H7 (cell line): Measurements from ENCODE around the gene PRKCZ. TPM values are rescaled to one million over a fixed set of nuclear protein-coding genes. Genes with fewer than 3 reads are reported as not detected.

Experiments
- DNase-seq: peaks from one replicate; pipeline ENCODE4 v3.0.0; 2012
- H3K27me3 ChIP-seq: 2 replicates; pipeline ENCODE4 v1.6.0; 2011; ENCODE audit warnings: mild to moderate bottlenecking, low read length; ENCODE audit not compliant: control insufficient read depth, insufficient read depth
- H3K36me3 ChIP-seq: replicated peaks from 2 replicates; pipeline ENCODE4 v1.5.1; 2011; ENCODE audit warnings: low read length; ENCODE audit not compliant: control insufficient read depth, insufficient read depth
- H3K4me3 ChIP-seq: 2 replicates; pipeline ENCODE4 v1.5.1; 2011; ENCODE audit warnings: low read depth, mild to moderate bottlenecking, control low read depth, low read length, moderate library complexity; ENCODE audit not compliant: insufficient read depth
- total RNA-seq: library from RNA; depleted of rRNA; stranded (reverse); fragments of >200 nt; shearing (Covaris generic); gene quantifications from 2 replicates; pipeline ENCODE4 v1.2.3, GENCODE V29; 2014

The PRKCZ gene
- total RNA-seq, 1 experiment from 2014 or later, result 38.5 TPM

DNA sequence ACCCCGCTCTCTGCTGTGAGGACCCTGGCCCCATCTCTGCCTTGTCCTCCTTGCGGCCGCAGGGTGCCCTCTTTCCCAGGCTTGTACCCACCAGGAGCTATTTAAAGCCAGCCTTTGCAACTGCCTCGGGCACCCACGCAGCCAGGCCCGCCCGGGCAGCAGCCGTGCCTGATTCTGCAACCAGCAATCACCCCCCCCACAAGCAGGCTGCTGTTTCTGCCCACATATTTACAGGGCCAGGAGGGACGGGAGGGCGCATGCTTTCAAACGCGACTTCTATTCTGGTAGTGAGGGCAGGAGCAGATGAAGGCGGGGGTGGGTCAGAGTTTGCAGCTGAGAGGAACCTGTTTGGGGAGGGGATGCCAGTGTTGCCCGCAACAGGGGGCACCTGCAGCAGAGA lies 17.5 kb upstream of the PRKCZ start:
- no peaks in the 10 kb centered on the region for H3K27me3 ChIP-seq
- no peak overlapping the region for H3K4me3 ChIP-seq
- no peak for DNase-seq
- H3K36me3 ChIP-seq, result no peaks in the 10 kb centered on the region

DNA sequence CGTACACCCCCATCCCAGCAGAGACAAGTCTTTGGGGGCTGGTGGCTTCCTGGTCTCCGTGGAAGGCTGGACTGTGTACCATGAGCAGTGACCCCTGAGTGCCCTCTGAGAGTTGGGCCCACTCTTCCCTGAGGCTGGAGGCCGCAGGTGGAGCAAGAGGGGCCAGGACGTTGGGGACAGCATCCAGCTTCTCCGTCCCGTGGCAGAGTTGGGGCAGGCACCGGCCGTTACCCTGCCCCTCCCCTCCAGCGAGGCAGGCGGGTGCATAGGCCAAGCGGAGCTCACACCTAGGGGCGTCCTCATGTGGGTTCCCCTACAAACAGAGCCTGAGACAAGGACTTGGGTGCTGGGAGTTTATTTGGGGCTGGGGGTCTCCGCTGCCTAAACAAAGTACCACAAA lies 17.0 kb upstream of the PRKCZ start:
- Histone ChIP-seq H3K27me3 (no peaks in the 10 kb centered on the region), H3K36me3 (no peaks in the 10 kb centered on the region), H3K4me3 (no peak overlapping the region)
- DNase-seq, result no peak

DNA sequence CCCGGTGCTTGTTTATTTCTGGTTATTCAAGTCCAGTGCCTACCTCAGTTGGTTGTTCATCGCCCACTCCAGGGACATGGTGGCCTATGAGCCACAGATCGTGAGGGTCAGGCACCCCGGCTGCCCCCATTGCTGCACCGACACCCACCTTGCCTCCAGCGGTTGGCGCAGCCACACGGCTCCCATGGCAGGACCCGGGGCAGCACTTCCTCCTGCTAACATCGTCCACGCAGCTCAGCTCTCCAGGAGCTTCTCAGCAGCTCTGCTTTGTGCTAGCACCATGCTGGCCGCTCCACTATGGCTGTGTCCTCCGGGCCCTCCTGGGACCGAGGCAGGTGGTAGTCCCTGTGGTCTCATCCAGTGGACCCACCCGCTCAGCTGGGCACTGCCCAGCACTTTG lies 13.9 kb upstream of the PRKCZ start:
- H3K4me3 ChIP-seq, result no peak overlapping the region
- no peak for DNase-seq

DNA sequence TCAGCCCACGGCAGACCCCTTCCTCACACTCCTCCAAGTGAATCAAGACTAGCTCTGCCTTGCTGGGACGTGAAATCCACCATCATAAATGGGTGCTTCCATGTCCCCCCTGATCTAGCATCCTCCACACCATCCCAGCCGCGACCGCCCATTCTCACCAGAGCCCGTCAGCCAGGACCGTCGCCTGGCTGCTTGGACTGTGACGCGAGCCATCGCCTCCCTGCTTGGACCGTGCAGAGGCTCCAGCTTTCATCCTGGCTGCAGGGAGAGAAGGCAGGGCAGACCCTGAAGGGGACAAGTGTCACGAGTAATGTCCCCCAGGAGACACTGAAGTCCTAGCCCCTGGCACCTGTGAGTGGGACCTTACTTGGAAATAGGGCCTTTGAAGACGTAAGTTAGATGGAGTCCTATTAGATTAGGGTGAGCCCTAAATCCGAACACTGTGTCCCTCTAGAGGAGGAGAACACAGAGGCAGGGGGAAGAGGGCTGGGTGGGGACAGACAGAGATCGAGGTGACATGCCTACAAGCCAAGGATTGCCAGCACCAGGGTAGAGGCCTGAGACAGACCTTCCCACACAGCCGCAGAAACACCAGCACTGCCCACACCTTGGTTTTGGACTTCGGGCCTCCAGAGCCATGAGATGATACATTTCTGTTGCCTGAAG lies 12.8 kb upstream of the PRKCZ start:
- H3K4me3 ChIP-seq, result no peak overlapping the region
- no peaks in the 10 kb centered on the region for H3K36me3 ChIP-seq
- DNase-seq, result no peak
- H3K27me3 ChIP-seq, result no peaks in the 10 kb centered on the region

More for the DNA sequence above, 13.9 kb upstream of the PRKCZ start:
- Histone ChIP-seq H3K36me3 (no peaks in the 10 kb centered on the region), H3K27me3 (no peaks in the 10 kb centered on the region)

DNA sequence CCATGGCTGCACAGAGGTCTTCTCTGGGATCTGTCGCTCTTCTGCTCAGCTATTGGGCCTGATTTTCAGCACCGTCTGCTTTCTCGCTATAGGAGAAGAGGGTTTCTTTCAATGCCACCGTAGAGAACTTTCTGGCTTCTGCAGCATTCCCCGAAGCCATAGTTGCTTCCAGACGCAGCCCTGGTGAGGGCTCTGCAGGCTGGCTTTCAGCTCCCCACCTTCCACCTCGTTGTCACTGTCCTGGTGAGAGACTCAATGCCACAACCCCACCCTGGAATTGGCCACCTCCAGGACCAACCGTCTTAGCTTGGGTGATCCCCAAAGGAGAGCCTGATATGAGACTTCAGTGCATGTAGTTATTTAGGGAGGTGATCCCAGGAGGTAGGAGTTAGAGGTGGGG lies 12.0 kb upstream of the PRKCZ start:
- DNase-seq, result no peak
- Histone ChIP-seq H3K27me3 (no peaks in the 10 kb centered on the region), H3K36me3 (no peaks in the 10 kb centered on the region), H3K4me3 (no peak overlapping the region)

DNA sequence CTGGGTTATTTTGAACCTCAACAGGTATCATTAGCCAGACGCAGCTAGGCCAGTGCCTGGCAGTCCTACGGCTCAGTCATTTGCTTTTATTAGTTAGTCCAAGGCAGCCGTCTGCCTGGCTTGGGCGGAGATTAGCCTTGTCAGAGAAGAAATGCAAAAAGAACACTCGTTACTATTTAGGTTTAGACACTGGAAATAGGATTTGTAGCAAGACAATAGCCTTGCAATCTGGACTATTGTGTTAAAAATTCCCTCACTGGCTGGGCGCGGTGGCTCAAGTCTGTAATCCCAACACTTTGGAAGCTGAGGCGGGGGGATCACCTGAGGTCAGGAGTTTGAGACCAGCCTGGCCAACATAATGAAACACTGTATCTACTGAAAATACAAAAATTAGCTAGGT lies 11.0 kb upstream of the PRKCZ start:
- no peak for DNase-seq
- Histone ChIP-seq H3K4me3 (no peak overlapping the region), H3K27me3 (no peaks in the 10 kb centered on the region), H3K36me3 (no peaks in the 10 kb centered on the region)

DNA sequence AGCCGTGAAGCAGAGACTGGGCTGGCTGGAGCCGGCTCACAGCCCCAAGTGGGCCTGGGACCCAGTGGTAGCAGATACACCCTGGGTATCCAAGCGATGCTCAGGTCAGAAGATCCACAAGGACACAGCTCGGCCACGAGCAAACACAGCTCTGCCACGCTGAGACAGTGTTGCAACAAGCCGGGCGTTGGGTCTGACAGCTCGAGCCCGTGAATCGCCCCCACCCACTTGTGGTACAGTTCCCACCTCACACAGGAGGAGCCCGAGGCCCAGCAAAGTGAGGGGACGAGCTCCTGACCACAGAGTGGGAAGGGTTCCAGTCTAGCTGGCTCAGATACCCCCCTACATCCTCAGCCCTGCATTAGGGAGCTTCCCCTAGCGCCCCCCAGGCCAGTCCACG lies 8.9 kb upstream of the PRKCZ start:
- Histone ChIP-seq H3K4me3 (no peak overlapping the region), H3K36me3 (no peaks in the 10 kb centered on the region), H3K27me3 (peaks cover 2% of the 10 kb centered on the region; the same call in 1 of the 2 replicates)
- no peak for DNase-seq

DNA sequence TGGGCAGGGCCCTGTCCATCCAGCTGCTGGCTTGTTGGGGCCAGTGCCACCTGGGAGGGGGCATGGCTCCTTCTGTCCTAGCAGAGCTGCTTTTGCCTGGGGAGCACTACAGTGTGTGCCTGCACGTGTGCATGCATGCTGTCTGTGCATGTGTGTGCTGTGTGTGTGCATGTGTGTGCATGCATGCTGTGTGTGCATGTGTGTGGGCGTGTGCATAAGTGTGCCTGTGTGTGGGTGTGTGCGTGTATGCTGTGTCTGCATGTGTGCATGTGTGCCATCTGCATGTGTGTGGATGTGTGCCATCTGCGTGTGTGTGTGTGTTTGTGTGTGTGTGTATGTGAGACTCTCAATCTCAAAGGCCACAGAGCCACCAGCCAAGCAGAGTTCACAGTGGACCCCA lies 8.3 kb upstream of the PRKCZ start:
- Histone ChIP-seq H3K27me3 (peaks cover 2% of the 10 kb centered on the region; the same call in 1 of the 2 replicates), H3K36me3 (no peaks in the 10 kb centered on the region), H3K4me3 (no peak overlapping the region)
- no peak for DNase-seq

DNA sequence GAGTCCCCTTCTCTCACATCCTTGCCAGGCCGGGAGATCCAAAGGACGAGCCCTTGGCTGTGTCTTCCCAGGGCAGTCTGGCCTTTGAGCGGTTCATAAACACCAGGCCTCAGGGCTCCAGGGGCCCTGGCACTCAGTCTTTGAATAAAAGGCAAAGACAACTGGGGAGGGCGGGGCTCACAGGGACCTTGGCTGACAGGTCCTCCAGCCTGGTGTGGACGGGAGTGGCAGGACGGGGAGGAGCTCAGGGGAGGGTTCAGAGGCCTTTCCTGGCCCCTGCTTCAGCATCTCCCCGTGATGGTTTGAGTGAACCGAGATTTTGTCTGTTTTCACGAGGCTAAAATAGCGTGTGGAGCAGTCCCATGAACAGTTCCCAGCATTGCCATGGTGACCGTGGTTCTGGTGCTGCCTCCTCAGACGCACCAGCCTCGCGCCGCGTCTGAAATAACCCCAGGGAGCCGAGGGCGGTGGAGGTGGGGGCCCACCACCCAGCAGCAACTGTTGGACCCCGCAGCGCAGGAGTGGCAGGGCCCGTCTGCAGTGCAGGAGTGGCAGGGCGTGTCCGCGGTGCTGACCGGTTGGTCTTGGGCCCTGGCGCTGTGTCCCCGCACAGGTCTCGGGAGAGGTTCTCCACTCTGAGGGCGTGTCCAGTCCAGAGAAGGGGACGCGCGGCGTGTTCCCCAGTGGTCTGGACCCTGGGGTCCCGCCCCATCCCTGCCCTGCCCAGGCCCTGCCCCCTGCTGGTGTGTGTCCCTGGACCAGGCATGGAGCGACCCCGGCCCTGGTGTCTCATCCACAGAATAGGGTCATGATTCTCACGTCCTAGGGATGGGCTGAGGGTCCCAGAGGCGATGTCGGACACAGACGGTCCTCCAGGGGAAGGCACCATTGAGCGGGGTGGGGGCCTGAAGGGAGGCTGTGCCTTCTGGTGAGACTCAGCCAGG lies 7.1 kb upstream of the PRKCZ start:
- Histone ChIP-seq H3K36me3 (no peaks in the 10 kb centered on the region), H3K4me3 (no peak overlapping the region), H3K27me3 (peaks cover 4% of the 10 kb centered on the region; the same call in 1 of the 2 replicates)
- peak; percentile 76 for DNase-seq

DNA sequence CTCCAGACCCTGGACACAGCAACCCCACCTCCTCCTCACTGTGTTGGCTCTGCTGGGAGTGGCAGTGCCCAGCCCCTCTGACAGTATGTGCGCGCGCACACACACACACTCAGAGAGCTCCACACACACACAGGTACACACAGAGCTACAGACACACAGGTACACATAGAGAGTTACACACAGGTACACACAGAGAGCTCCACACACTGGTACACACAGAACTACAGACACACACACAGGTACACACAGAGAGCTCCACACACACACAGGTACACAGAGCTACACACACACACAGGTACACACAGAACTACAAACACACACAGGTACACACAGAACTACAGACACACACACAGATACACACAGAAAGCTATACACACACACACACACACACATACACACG lies 6.3 kb upstream of the PRKCZ start:
- no peaks in the 10 kb centered on the region for H3K36me3 ChIP-seq
- no peak for DNase-seq
- H3K27me3 ChIP-seq, result peaks cover 6% of the 10 kb centered on the region; the same call in 1 of the 2 replicates
- H3K4me3 ChIP-seq, result no peak overlapping the region

DNA sequence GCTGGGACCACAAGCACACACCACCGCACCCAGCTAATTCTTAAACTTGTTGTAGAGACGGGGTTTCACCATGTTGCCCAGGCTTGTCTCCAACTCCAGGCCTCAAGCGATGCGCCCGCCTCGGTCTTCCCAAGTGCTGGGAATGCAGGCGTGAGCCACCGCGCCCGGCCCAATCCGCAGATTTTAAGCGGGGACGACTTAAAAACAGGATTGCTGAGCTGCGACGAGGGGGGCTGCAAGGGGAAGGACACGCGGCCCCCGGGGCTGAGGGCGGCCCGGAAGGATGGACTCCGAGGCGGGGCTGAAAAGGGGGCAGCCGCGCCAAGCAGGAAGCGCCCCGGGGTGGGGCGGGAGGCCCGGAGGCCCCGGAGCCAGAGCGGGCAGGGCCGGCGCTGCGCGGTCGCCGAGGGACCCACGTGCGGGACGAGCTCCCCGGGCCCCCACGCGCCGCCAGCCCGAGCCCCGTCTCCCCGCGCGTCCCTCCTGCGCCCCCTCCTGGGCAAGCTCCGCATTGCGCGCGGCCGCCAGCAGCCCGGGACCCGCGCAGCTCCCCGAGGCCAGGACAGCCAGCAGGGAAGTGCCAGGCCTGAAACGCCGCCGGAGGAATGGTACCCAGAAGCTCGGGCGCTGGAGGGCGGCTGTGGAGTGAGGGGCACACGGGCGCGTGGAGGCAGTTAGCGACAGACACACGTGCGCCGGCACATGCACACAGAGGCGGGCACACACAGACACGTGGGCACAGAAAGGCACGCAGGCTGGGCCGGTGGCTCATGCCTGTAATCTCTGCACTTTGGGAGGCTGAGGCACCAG lies 5.5 kb upstream of the PRKCZ start:
- Histone ChIP-seq H3K27me3 (peaks cover 6% of the 10 kb centered on the region; the same call in 1 of the 2 replicates), H3K4me3 (peak overlapping the region; percentile 29), H3K36me3 (no peaks in the 10 kb centered on the region)
- peak; percentile 97 for DNase-seq

DNA sequence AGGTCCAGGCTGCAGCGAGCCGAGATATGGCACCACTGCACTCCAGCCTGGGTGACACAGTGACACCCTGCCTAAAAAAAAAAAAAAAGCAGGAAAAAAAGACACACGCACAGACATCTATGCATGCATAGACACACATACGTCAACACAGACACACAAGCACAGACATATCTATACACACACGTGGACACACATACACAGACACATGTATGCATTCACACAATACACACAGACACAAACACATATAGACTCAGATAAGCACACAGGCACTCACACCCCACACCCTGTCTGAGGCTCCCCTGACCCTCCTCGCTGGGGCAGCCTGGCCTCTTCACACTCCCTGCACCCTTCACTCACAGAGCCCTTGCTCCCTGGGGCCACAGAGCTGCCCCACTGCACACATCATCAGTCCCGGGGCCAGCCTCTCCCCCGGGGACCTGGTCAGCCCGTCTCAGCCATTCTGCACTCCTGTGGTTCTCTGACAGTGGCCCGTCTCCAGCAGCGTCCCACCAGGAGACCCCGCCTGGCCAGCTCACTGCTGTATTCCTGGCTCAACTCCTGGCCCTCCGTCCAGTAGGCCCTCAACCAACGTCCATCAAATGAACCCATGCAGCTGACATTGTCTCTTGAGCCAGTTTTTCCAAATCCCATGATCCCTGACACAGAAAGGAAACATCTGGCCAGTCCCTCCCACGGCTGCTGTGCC lies 4.6 kb upstream of the PRKCZ start:
- H3K36me3 ChIP-seq, result no peaks in the 10 kb centered on the region
- peaks cover 7% of the 10 kb centered on the region; the same call in 1 of the 2 replicates for H3K27me3 ChIP-seq
- H3K4me3 ChIP-seq, result no peak overlapping the region
- DNase-seq, result no peak

DNA sequence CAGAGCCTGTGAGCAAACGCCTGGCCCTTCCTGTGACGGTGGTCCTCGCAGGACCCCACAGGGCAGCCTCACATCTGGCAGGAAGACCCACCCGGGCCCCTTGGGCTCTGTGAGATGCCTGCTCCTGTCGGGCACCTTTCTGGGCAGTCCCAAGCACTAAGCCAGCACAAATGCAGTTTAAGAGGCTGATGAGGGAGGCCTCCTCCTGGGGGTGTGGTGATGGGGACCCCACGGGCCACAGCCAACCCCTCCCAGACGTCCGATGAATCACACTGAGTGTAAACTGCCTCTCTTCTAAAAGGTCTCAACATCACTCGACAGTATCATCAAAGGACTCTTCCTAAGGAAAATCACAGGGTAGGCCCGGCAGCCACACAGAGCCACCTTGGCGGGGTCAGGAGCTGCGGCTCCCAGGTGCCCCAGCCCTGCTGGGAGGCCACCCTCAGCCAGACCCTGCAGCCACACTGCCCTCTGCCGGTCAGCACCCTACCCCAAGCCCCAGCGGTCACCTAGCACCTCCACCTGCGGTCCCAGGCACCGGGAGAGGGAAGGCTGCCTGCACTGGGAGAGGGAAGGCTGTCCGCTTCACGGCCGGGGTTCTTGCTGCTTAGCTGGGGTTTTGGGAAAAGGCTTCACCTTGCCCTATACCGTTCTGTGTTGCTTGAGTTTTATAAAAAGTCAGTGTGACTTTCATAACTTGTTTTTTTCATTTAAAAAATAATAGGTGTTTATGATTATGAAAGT lies 3.9 kb upstream of the PRKCZ start:
- peak; percentile 97 for DNase-seq
- H3K36me3 ChIP-seq, result no peaks in the 10 kb centered on the region
- H3K4me3 ChIP-seq, result no peak overlapping the region
- H3K27me3 ChIP-seq, result peaks cover 14% of the 10 kb centered on the region; the same call in 1 of the 2 replicates
